Fibroblast of skin of abdomen (primary cell): Measurements from ENCODE around the gene TESK1.
"Not testable (repeated sequence)": the region's sequence is repeated elsewhere in the genome, so short reads cannot be mapped to it uniquely, and the experiment has no call there.

Experiments
- DNase-seq: peaks from one replicate; pipeline ENCODE4 v3.0.0-alpha.2; 2013

The TESK1 gene

GRCh38 chr9:35583521-35583920, 21.5 kb upstream of the TESK1 start:
- DNase-seq: not testable (repeated sequence)

GRCh38 chr9:35584681-35585080, 20.4 kb upstream of the TESK1 start:
- not testable (repeated sequence) for DNase-seq

- DNase-seq: not testable (repeated sequence)
These were observed 16.6 kb upstream of the TESK1 start for GRCh38 chr9:35588506-35588905.

- DNase-seq: no peak
These were observed 11.5 kb upstream of the TESK1 start for GRCh38 chr9:35593581-35593980.

GRCh38 chr9:35594471-35594870, 10.6 kb upstream of the TESK1 start:
- no peak for DNase-seq

- not testable (repeated sequence) for DNase-seq
These were observed 8.2 kb upstream of the TESK1 start for GRCh38 chr9:35596907-35597306.

- DNase-seq: no peak
These were observed 6.0 kb upstream of the TESK1 start for GRCh38 chr9:35598866-35599590.

- DNase-seq: no peak
These were observed 5.1 kb upstream of the TESK1 start for GRCh38 chr9:35599763-35600604.

- DNase-seq: peak; percentile 86
These were observed 1.5 kb upstream of the TESK1 start for GRCh38 chr9:35603506-35603985.

GRCh38 chr9:35603986-35604577, 980 bp upstream of the TESK1 start:
- DNase-seq: peak; percentile 100

- DNase-seq: no peak
These were observed 482 bp downstream of the TESK1 start for GRCh38 chr9:35605351-35606137.

GRCh38 chr9:35606138-35606504, 1.1 kb downstream of the TESK1 start:
- no peak for DNase-seq

- no peak for DNase-seq
These were observed 1.7 kb downstream of the TESK1 start for GRCh38 chr9:35606726-35607125.

GRCh38 chr9:35608221-35608620, 3.2 kb downstream of the TESK1 start:
- DNase-seq: no peak

- no peak for DNase-seq
These were observed 4.1 kb downstream of the TESK1 start for GRCh38 chr9:35609001-35609819.

- no peak for DNase-seq
These were observed 4.7 kb downstream of the TESK1 start for GRCh38 chr9:35609820-35610163.

GRCh38 chr9:35611230-35611797, 6.3 kb downstream of the TESK1 start:
- DNase-seq: peak; percentile 44

GRCh38 chr9:35612066-35612465, 7.0 kb downstream of the TESK1 start:
- not testable (repeated sequence) for DNase-seq

GRCh38 chr9:35612843-35613242, 7.8 kb downstream of the TESK1 start:
- no peak for DNase-seq

GRCh38 chr9:35615981-35616680, 11.1 kb downstream of the TESK1 start:
- no peak for DNase-seq
